HG03095 (cell line): ENCODE measurements around the gene DCDC1.

Source experiments
- ATAC-seq: cut with Tn5 transposase; IDR thresholded peaks from one replicate; pipeline ENCODE4 v1.9.1; 2021; ENCODE audit warnings: moderate library complexity; ENCODE audit not compliant: unreplicated experiment

DCDC1 gene

GRCh38 chr11:30919389-30920152 lies 450.0 kb downstream of the DCDC1 start:
- no peak for ATAC-seq

GRCh38 chr11:30917859-30918478 lies 451.6 kb downstream of the DCDC1 start:
- no peak for ATAC-seq

- ATAC-seq = no peak
Measured at GRCh38 chr11:30917266-30917665, 452.3 kb downstream of the DCDC1 start.

GRCh38 chr11:30916764-30917163 lies 452.8 kb downstream of the DCDC1 start:
- no peak for ATAC-seq

- no peak for ATAC-seq
Measured at GRCh38 chr11:30914143-30914762, 455.3 kb downstream of the DCDC1 start.

- no peak for ATAC-seq
Measured at GRCh38 chr11:30911247-30911646, 458.3 kb downstream of the DCDC1 start.

- no peak for ATAC-seq
Measured at GRCh38 chr11:30908857-30909256, 460.7 kb downstream of the DCDC1 start.

GRCh38 chr11:30908272-30908671 lies 461.3 kb downstream of the DCDC1 start:
- no peak for ATAC-seq

- no peak for ATAC-seq
Measured at GRCh38 chr11:30902929-30903328, 466.6 kb downstream of the DCDC1 start.

- ATAC-seq = no peak
Measured at GRCh38 chr11:30895046-30895445, 474.5 kb downstream of the DCDC1 start.

- no peak for ATAC-seq
Measured at GRCh38 chr11:30893318-30893717, 476.2 kb downstream of the DCDC1 start.

- no peak for ATAC-seq
Measured at GRCh38 chr11:30889143-30889794, 480.3 kb downstream of the DCDC1 start.

GRCh38 chr11:30879322-30880005 lies 490.1 kb downstream of the DCDC1 start:
- no peak for ATAC-seq

GRCh38 chr11:30878400-30878799 lies 491.1 kb downstream of the DCDC1 start:
- no peak for ATAC-seq

GRCh38 chr11:30876663-30877396 lies 492.7 kb downstream of the DCDC1 start:
- ATAC-seq = no peak

GRCh38 chr11:30876228-30876627 lies 493.3 kb downstream of the DCDC1 start:
- ATAC-seq = no peak

- ATAC-seq = no peak
Measured at GRCh38 chr11:30875806-30876205, 493.7 kb downstream of the DCDC1 start.

- no peak for ATAC-seq
Measured at GRCh38 chr11:30873924-30874610, 495.5 kb downstream of the DCDC1 start.

GRCh38 chr11:30868626-30869081 lies 500.9 kb downstream of the DCDC1 start:
- no peak for ATAC-seq

GRCh38 chr11:30863209-30863608 lies 506.3 kb downstream of the DCDC1 start:
- ATAC-seq = no peak
